ENCODE data around the gene TCAF1. TPM values are rescaled to one million over a fixed set of nuclear protein-coding genes. Genes with fewer than 3 reads are reported as not detected.

The TCAF1 gene, protein sequence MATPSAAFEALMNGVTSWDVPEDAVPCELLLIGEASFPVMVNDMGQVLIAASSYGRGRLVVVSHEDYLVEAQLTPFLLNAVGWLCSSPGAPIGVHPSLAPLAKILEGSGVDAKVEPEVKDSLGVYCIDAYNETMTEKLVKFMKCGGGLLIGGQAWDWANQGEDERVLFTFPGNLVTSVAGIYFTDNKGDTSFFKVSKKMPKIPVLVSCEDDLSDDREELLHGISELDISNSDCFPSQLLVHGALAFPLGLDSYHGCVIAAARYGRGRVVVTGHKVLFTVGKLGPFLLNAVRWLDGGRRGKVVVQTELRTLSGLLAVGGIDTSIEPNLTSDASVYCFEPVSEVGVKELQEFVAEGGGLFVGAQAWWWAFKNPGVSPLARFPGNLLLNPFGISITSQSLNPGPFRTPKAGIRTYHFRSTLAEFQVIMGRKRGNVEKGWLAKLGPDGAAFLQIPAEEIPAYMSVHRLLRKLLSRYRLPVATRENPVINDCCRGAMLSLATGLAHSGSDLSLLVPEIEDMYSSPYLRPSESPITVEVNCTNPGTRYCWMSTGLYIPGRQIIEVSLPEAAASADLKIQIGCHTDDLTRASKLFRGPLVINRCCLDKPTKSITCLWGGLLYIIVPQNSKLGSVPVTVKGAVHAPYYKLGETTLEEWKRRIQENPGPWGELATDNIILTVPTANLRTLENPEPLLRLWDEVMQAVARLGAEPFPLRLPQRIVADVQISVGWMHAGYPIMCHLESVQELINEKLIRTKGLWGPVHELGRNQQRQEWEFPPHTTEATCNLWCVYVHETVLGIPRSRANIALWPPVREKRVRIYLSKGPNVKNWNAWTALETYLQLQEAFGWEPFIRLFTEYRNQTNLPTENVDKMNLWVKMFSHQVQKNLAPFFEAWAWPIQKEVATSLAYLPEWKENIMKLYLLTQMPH
- total RNA-seq, result 12.6 TPM

DNA sequence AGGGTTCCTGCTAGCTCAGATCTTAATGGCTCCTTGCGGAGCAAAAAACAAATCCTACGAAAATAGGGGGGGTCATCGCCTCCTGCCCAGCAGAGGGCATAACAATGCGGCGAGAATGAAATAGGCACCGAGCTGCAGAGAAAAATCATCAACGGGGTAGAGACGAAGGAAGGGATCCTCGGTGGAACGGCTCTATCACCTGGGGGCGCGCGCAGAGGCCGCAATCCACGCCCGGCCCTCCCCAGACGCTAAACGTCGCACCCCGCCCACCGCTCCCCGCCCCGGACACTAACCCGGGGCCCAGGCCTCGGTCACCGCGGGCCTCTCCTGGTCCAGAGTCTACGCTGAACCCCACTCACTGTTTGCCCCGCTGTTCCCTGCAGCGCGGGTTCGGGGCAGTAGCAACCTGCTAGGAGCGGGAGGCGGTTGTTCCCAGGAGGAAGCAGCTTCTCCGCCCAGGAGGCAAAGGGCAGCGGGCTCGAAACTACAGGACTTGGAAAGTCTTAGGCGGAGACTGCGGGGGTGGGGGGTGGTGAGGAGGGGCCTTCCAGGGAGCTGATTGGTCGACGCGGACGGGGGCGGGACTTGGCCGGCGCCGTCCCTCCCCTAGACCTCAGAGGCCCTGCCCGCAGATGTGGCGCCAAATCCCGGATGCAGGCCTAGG is at the start of gene TCAF1:
Gene TCAF1, minus strand, starts transcription at position 509 of the 664 bp plus-strand sequence. CDS start 25,568 bp downstream, outside the sequence.
- ATAC-seq, result peak; percentile 100

DNA sequence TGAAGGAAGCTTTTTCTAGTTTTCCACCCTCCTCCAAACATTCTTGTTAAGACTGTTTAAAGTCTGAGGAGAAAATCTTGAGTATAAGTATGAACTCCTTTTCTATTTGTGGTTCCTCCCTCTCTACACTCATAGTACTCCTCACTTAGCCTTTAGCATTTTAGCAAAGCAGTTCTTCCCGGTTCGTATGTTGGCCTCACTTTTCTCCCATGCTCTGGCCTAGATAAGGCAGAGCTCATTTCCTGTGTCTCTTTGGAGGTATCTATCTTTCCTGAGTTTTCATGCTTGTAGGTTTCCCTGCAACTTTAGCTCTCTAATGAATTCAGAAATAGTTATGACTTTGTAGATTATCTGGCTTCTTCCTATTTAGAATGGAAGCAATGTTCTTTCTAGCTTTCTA is 46.8 kb upstream of the TCAF1 start:
- ATAC-seq, result no peak

DNA sequence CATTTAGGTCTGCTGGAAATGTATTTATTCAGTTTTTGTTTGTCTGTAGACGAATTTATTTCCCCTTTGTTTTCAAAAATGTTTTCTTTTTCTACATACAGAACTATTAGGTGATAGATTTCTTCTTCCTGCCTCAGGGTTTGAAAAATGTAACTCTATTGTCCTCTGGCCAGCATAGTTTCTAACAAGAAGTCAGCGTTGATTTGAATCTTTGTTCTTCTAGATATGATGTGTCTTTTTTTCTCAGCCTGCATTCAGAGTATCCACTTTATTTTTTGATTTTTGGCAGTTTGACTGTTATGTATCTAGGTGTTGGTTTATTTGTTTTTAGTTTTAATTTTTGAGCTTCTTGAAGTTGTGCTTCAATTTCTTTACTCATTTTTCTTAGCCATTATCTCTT is 45.1 kb upstream of the TCAF1 start:
- ATAC-seq, result no peak

DNA sequence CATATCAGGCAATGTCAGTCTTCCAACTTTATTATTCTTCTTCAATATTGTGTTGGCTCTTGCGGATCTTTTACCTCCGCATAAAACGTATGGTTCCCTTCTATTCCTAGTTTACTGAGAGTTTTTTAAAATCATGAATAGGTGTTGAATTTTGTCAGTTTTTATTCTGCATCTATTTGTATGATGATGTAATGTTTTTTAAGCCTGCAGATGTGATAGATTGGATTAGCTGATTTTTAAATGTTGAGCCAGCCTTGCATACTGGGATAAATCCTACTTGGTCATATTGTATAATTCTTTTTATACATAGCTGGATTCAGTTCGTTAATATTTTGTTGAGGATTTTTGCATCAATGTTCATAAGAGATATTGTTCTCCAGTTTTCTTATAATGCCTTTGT is 43.4 kb upstream of the TCAF1 start:
- no peak for ATAC-seq

DNA sequence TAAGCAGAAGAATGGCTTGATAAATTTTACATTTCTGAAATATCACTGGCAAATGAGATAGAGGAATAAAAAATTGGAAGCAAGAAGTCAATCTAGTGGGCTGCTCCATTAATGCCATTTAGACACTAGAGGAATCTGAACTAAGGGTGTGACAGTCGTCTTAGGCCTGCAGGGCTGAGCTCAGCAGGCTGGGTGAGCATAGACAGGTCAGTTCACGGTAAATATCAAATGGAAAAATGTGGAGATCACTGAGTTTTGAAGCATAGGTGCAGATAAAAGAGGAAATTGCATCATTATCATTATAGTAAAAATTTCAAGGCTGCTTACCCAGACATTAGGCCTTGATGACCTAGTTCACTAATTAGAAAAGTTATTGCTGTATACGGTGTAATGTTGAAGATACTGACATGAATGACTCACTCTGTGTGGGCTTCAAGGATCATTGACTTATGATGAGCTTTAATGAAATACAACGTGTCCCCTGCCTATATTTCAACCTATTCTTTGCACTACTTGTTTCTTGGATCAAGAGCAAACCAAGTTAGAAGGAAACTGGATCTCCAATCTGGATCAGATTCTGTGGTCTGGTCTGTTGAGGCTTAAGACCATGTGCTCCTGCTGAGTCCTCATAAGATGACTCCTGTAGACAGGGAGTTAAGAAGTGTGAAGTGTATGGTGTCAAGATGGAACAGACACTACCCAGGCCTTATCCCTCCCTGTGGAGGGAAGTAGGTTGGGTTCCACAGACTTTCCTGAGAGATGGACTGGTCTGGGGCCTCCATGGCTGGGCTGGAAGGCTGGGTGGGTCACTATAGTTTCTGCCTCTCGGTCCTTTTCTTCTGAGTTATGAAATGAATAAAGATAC is 36.6 kb upstream of the TCAF1 start:
- no peak for ATAC-seq

DNA sequence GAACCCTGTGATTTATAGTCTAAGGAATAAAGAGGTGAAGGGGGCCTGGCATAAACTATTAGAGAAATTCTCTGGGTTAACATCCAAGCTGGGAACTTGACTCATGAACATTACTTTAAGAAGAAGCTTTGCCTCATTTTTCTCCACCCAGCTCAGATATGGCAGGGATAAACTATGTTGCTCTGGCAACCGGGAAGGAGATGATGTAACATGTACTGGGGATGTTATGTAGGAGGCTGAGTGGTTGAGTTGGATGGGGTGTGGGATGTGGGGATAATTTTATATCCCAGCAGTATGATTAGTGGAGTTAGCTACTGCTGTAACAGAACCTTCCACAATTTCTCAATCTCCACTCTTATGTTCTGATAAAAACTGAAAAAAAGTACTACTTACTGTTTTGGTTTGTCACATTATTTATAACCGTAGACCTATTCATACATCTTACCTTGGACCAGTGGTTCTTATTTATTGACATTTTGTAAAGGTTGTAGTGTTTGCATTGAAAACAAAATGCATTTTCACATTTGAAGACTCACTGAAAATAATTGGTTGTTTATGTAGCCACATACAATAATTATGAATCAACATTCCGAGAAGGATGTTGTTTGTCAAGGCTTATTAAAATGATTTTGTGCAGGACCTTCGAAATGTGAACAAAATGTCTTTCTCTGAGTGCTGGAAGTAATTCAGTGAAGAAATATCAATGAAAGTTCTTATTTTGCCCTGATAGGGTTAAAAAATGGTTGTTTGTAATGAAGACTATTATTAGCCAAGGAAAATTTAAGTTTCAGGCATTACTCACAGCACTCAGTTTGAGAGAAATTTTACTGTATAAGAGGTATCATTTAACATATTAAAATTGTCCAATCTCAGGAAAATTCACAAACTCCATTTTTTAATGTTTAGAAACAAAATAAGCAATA is 34.4 kb upstream of the TCAF1 start:
- no peak for ATAC-seq

DNA sequence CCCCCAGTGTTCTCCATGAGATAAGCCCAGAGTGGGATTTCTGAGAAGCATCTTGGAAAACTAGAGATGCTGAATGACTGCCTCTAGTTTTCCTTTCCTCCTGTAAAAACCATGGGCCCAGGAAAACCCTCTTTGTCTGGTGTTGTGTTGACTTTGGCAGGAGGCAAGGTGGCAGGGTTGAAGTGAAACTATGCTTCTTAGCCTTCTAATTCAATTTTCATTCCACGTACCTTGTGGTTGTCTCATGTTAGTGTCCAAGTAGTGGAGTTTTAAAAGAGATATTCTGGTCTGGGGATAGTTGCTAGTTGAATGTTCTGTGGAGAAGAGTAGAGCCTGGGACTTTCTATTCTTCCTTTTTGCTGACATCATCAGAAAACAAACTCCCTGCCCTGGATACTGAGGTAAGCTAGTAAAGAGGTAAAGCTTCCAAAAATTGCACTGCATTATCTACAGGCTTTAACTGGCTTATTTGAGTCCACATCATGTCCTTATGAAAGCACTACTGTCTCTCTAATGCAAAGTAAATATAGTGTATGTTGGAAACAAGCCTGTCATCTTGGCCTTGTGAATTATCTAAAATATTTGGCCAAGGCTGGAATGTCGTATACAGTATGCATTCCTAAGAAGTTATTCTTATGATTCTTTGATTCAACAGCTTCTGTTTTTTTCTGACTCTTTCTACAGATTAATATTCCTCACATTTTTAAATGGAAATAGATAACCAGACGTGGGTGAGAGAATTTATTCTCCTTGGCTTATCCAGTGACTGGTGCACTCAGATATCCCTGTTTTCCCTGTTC is 32.8 kb upstream of the TCAF1 start, which contains the start of gene OR2F2:
Gene OR2F2, plus strand, starts transcription at position 708 of the 800 bp plus-strand sequence. Its CDS starts 0 bp downstream, at position 708.
- no peak for ATAC-seq

DNA sequence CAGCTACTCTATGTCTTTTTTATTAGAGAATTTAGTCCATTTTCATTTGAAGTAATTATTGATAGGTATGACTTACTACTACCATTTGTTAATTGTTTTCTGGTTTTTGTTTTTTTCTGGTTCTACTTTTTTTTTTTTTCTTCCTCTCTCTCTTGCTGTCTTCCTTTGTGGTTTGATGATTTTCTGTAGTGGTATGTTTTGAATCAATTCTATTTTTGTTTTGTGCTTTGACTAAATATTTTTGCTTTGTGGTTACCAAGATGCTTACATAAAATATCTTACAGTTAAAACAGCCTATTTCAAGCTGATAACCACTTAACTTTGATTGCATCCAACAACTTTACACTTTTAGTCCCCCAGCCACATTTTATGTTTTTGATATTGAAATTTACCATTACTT is 29.8 kb upstream of the TCAF1 start:
- ATAC-seq, result no peak

DNA sequence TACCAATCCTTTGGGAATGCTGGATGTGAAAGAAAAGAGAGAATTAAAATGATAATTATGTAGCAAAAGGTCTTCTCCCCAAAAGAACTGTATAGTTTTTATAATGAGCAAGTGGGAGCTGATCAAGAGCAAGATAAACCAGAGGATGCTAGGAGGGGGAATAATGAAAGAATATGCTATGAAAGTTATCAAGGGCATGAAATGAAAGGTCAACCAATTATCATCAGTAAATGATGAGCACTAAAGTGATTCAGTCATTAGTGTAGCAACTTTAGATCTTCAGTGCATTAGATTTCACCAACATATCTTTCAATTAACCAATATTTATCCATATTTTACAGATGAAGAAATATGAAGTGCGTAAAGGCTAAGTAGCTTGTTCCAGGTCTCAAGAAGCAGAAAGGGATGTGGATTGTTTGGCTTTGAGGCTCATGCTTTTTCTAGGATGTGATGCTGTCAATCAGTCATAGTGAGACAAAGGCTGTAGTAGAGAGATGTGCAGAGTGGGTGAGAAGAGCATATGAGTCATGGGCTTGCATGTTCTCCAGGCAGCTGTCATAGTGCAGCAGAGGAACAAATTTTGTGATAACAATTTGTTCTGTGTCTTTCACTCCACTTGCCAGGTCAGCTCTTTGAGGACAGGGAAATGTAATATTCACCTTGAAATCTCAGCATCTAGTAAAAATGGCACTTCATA is 27.4 kb upstream of the TCAF1 start:
- no peak for ATAC-seq

DNA sequence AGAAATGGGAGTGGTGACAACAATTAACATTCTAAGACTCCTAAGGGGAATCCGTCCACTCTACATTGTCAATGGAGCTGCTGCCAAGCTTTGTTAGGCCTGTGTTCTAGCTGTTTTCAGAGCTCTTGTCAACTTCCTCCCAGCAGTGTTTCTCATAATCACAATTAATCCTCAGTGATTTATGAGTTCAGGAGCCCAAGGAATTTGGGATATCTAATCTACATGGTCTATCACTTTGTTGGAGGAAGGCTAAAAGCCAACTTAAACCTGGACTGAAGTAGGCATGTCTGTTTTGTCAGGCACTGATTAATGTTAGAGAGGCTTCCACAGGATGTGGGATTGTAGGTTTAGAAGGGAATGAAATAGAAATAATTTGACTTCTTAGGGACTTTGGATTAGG is 22.9 kb upstream of the TCAF1 start:
- no peak for ATAC-seq

DNA sequence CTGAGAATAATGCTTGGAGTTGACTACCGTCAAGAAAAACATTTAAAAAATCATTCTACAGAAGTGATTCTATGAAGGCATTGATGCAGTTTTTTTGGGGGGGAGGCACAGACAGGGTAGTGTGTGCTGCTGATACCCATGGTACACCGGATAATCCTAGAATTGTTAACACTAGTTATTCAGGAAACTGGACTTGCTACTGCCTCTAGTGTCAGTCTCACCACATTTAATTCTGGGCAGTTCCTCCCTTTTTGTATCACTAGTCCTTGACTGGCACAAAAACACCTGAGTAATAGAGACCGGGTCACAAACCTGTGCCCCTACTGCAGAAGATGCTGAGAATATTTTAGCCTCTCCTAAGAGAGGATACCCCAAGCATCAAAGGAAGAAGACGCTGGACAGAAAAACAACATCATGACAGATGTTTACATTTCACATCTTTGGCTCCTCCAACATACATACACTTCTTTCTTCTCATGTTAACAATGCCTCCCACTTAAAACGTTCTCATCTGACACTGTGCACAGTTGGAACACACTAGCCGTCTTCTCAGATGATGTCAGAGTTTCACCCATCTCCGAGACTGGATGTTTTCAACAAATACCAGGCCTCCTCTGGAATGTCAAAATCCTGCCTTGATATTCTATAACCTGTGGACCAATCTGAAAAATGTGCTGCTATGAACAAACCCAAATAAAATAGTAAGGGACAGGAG is 13.1 kb upstream of the TCAF1 start:
- no peak for ATAC-seq

DNA sequence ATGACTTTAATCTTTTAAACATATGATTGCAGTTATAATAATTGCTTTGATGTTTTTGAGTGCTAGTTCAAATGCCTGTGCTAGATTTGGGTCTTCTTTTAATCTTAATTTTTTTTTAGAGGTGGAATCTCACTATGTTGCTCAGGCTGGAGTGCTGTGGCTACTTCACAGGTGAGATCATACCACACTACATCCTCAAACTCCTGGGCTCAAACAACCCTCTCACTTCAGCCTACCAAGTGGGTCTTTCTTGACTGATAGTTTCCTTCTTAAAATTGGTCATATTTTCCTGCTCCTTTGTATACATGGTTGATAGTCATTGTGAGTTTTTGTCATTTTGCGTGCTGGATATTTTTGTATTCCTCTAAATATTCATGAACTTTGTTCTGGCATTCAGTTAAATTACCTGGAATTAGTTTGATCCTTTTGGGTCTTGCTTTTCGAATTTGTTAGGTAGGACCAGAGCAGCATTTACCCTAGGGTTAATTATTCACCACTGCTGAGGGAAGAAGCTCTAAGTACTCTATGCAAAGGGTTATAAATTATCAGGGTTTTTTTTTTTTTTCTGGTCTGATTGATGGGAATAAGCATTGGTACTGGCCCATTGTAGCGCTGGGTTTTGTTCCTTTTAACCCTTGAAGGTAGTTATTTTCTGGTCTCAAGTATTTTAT is 12.1 kb upstream of the TCAF1 start:
- no peak for ATAC-seq

DNA sequence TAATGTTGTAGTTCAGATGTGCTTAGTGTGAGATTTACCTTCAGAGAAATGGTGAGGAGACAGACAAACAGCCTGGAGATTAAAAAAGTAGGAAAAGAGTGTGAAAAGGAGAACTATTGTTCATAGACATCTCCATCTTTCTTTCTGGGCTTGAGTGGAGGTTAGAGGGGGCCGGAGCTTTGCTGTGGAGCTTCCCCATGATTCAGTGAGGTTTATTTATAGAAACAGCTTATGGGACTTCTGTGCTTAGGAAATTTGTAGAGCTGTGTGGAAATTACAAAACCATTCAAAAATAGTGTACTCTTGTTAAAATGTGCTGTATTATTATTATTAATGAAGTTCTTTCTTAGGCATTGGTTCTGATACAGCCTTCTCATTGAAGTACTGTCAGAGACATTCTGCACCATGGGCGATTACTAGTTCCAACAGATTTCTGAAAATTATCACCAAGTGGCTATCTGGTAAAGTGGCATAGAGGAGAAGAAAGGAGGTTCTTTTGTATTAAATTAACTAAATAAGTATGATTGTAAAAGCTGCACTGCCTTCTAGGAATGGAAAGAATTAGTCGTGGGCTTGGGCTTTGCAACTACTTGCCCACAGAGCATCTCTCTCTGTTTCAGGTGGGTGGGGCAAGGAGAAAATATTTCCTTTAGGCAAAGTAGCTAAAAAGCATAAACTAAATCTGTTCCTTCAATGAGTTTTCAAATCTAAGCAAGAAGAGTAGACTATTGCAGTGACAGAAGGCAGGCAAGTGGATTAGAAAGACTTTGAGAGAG is 8.7 kb upstream of the TCAF1 start:
- no peak for ATAC-seq

DNA sequence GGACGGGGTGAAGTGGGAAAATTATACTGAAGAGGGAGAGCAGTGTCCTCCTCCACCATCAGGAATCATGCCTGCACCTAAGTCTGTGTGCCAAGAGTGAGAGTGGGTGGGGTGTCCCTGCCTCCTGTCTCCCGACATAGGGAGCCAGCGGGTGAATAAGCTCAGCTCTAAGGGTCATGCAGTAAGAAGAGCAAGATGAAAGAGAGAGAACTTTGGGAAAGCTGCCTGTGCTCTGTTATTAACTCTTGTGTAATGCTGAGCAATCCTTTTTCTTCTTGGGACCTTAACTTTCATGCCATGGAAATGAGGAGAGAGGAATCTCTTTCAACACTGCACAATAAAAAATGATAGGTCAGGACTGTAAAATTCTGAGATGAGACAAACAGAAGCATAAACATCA is 7.9 kb upstream of the TCAF1 start:
- no peak for ATAC-seq

DNA sequence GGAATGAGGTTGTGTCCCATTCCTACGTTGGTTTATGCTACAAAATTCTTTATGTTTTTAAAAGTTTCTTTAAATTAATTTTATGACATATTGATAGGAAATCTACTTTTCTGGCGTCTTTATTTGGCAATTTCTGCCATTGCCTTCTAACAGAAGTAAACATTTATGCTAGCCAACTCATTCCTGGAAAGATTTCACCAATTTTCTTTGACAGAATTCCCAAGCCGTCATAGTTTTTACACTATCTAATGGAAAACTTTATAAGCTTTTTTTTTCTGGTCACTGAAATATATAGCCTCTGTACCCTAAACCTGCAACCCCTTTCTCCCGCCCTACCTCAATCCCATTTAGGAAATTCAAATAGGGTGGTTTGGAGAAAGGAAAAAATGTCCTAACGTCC is 6.1 kb upstream of the TCAF1 start:
- ATAC-seq, result no peak

DNA sequence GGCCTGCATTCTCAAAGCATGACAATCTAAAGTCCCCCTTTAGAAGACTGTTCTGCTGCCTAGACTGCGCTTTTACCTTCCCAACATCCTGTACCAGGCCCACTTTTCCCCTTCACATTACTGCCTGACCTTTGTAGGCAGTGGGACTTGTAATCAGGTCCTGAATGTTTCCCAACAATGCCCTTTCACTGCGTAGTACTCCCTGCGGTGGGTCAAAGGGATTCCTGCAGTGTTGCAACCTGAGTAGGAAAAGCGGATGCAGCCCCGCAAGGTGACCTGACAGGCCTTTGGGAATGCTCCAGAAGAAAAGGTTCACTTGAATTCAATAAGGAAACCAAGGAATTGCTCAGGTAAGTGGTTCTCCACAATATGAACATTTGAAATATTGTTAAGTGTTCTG is 4.9 kb upstream of the TCAF1 start:
- no peak for ATAC-seq

DNA sequence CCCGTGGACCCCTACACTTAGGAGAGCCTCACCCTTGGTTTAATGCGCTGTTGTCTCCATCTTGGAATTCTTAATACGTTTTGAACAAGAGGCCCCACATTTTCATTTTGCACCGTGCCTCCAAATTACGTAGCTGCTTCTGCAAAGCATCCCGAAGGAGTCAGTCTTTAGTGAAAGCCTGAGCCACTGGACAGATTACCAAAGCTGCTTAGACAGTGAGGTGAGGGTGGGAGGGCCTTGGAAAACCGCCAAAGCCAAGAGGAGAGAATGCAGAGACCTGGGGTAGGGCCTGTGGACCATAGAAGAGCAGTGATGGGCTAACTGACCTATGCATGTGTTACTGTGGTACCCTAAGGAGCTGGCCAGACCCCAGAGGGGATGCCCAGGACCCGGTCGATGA is 4.2 kb upstream of the TCAF1 start:
- ATAC-seq, result no peak

Data from esophagus mucosa (tissue), 1 donor.